ENCODE data around the gene N4BP3.

The N4BP3 gene

DNA sequence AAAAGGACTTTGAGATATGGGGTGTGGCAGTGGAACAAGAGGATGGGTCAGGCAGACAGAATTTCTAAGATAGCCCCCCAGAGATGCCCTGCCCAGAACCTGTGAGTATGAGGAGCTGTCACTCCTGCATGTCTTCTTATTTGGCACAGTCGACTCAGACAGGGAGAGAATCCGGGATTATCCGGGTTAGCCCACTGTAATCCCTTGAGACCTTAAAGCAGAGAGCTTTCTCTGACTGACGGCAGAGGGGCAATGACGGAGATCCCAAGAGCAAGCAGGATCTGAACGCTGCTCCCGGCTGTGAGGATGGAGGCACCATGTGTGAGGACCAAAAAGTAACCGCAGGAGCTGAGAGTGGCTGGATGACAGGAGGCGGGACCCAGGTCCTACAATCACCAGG is 49.1 kb downstream of the N4BP3 start:
- Histone ChIP-seq H3K36me3 (ENCODE audit: control insufficient read depth in 1 of 2, insufficient read depth in 2 of 2, low read length in 2 of 2) (no peaks in the 10 kb centered on the region), H3K4me3 (ENCODE audit: low read depth in 1 of 2, low read length in 2 of 2) (no peak overlapping the region), H3K4me1 (ENCODE audit: control insufficient read depth in 1 of 2, insufficient read depth in 2 of 2, low read length in 2 of 2) (peaks cover 0 to 8% of the 10 kb centered on the region in 2 donors), H3K9me3 (ENCODE audit: control insufficient read depth in 1 of 2, low read length in 2 of 2) (no peaks in the 10 kb centered on the region), H3K27me3 (ENCODE audit: low read depth, low read length) (peaks cover 8% of the 10 kb centered on the region), H3K27ac (ENCODE audit: low read length) (no peak overlapping the region)

DNA sequence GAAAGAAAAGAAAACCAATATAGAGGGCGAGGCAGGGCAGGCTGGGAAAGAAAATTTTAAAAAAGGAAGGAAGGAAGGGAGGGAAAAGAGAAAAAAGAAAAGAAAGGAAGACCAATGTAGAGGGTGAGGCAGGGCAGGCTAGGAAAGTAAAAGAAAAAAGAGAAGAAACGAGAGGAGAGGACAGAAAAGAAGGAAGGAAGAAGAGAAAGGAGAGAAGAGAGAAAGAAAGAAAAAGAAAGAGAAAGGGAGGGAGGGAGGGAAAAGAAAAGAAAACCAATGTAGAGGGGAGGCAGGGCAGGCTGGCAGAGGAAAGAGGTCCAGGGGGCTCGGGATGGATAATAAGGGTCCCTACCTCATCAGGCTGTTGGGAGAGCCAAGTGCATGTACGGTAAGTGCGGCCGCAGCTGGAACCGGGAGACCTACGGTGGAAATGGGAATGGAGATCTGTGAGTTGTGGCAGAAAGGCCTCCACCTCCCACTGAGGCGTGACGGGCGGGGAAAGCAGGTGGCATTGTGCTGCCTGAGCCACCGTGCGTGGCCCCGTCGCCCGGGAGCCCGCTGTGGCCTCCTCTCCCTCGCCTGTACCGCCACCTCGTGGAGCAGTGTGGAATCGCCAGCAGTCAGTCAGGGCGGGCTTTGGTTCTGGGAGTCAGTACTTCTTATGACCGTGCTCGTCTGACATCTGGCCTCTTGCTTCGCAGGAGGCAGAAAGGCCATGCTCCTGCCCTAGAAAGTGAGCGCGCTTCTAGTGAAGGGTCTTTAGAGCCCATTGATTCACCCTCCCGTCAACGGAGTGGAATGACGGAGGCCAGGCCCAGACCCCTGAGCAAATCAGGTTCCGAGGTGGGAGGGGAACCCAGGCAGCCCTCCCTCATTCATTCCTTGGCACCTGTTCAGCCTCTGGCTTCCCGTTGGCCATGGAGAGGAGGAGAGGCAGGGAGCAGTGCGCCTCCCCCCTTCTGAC is 50.7 kb downstream of the N4BP3 start:
- peaks cover 8% of the 10 kb centered on the region for H3K27me3 ChIP-seq (ENCODE audit: low read depth, low read length)
- H3K4me3 ChIP-seq (ENCODE audit: low read depth in 1 of 2, low read length in 2 of 2) = peak overlapping the region in 1 of 2 donors; percentile 42
- no peaks in the 10 kb centered on the region for H3K36me3 ChIP-seq (ENCODE audit: control insufficient read depth in 1 of 2, insufficient read depth in 2 of 2, low read length in 2 of 2)
- no peak overlapping the region for H3K27ac ChIP-seq (ENCODE audit: low read length)
- H3K9me3 ChIP-seq (ENCODE audit: control insufficient read depth in 1 of 2, low read length in 2 of 2) = no peaks in the 10 kb centered on the region
- H3K4me1 ChIP-seq (ENCODE audit: control insufficient read depth in 1 of 2, insufficient read depth in 2 of 2, low read length in 2 of 2) = peaks cover 0 to 8% of the 10 kb centered on the region in 2 donors

DNA sequence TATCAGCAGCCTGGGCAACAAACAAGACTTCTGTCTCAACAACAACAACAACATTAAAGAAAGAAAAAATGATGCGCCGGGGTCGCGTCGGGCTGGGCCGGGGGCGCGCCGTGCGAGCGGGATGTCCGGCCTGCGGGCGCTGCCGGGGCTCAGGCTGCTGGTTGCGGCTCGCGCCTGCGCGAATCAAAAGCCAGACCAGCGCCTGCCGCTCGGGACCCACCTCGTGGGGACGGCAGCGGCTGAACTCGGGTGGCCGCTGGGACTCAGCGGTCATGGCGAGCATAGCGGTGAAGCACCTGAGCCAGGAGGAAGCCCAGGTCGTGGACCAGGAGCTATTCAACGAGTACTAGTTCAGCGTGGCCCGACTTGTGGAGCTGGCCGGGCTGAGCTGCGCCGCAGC is 52.2 kb downstream of the N4BP3 start:
- peaks cover 0 to 8% of the 10 kb centered on the region in 2 donors for H3K4me1 ChIP-seq (ENCODE audit: control insufficient read depth in 1 of 2, insufficient read depth in 2 of 2, low read length in 2 of 2)
- H3K9me3 ChIP-seq (ENCODE audit: control insufficient read depth in 1 of 2, low read length in 2 of 2) = no peaks in the 10 kb centered on the region
- no peak overlapping the region for H3K27ac ChIP-seq (ENCODE audit: low read length)
- no peaks in the 10 kb centered on the region for H3K36me3 ChIP-seq (ENCODE audit: control insufficient read depth in 1 of 2, insufficient read depth in 2 of 2, low read length in 2 of 2)
- H3K27me3 ChIP-seq (ENCODE audit: low read depth, low read length) = peaks cover 8% of the 10 kb centered on the region
- no peak overlapping the region for H3K4me3 ChIP-seq (ENCODE audit: low read depth in 1 of 2, low read length in 2 of 2)

DNA sequence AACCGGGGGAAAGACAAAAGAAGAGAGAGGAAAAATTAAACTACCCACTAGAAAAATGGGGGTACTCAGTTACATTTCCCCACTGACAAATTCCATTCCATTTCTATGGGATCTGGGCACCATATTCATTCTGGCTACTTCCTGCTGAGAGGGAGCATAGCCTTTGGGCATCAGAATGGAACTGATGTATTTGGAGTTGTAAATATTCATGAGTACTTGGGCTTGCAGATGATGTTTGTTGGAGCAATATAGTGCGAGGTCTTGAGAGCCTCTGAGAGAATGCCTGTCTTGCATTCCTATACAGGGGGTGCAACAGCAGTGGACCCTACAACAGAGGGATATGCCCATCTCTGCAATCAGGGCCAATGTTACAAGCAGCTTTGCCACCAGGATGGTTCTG is 57.1 kb downstream of the N4BP3 start:
- H3K4me1 ChIP-seq (ENCODE audit: control insufficient read depth in 1 of 2, insufficient read depth in 2 of 2, low read length in 2 of 2) = no peaks in the 10 kb centered on the region
- H3K4me3 ChIP-seq (ENCODE audit: low read depth in 1 of 2, low read length in 2 of 2) = no peak overlapping the region
- H3K9me3 ChIP-seq (ENCODE audit: control insufficient read depth in 1 of 2, low read length in 2 of 2) = no peaks in the 10 kb centered on the region
- no peaks in the 10 kb centered on the region for H3K27me3 ChIP-seq (ENCODE audit: low read depth, low read length)
- H3K36me3 ChIP-seq (ENCODE audit: control insufficient read depth in 1 of 2, insufficient read depth in 2 of 2, low read length in 2 of 2) = no peaks in the 10 kb centered on the region
- H3K27ac ChIP-seq (ENCODE audit: low read length) = no peak overlapping the region

DNA sequence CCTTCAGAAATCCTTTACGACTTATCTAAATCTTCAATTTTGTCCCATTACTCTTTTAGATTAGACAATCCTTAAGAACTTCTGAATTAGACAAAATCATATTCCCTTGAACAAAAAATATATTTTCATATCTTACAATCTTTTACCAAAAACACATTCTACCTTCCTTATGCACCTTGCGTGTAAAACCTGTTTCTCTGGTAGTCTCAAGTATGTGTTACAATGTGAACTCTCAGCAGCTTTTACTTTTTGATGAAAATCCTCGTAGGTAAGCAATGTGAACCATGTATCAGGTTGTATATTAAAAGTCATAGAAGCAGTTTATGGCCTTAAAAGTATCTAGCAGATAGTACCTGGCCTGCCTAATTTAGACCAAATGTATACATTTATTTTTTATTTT is 61.1 kb downstream of the N4BP3 start:
- Histone ChIP-seq H3K36me3 (ENCODE audit: control insufficient read depth in 1 of 2, insufficient read depth in 2 of 2, low read length in 2 of 2) (no peaks in the 10 kb centered on the region), H3K27me3 (ENCODE audit: low read depth, low read length) (no peaks in the 10 kb centered on the region), H3K27ac (ENCODE audit: low read length) (no peak overlapping the region), H3K4me1 (ENCODE audit: control insufficient read depth in 1 of 2, insufficient read depth in 2 of 2, low read length in 2 of 2) (no peaks in the 10 kb centered on the region), H3K9me3 (ENCODE audit: control insufficient read depth in 1 of 2, low read length in 2 of 2) (peaks cover 0 to under 1% of the 10 kb centered on the region in 2 donors), H3K4me3 (ENCODE audit: low read depth in 1 of 2, low read length in 2 of 2) (no peak overlapping the region)
